Left renal pelvis (tissue), 4 donors: ENCODE results near the gene FUBP1. TPM values are rescaled to one million over a fixed set of nuclear protein-coding genes. Genes with fewer than 3 reads are reported as not detected.
A peak's percentile ranks its signal among the peaks of the same experiment; 100 is the strongest.
"Not testable (repeated sequence)": the region's sequence is repeated elsewhere in the genome, so short reads cannot be mapped to it uniquely, and the experiment has no call there.

Experiments used
- DNase-seq, 4 donors: peaks; one replicate each; pipeline ENCODE4 v3.0.0-alpha.2; 2013; ENCODE audit warnings: low read depth in 4 of 4, low spot score in 3 of 4
- polyA plus RNA-seq, 4 donors: library from polyadenylated mRNA; unstranded; fragments of 120-200 nt; gene quantifications; one replicate each; pipeline ENCODE4 v1.2.1, GENCODE V29; 2013; ENCODE audit not compliant: insufficient read length in 4 of 4

The FUBP1 gene
- polyA plus RNA-seq, 4 donors = 229 to 385 (median 343) TPM

DNA sequence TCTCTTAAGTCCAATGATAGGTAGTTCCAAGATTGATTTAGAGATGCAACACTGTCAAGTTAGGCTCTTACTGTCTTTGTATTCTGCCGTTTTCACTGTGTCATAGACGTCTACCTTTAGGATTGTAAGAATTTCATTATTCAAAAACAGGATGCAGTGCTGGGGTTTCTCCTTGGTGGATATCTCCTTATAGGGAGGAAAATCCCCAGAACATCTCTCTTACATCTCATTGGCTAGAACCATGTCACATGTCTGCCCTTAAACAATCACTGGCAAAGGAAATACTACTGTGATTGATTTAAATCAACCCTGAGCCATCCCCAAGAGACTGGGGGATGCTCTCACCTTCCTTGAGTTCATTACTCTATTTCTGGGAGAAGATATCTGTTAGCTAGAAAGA is 10.9 kb upstream of the FUBP1 start:
- no peak for DNase-seq

DNA sequence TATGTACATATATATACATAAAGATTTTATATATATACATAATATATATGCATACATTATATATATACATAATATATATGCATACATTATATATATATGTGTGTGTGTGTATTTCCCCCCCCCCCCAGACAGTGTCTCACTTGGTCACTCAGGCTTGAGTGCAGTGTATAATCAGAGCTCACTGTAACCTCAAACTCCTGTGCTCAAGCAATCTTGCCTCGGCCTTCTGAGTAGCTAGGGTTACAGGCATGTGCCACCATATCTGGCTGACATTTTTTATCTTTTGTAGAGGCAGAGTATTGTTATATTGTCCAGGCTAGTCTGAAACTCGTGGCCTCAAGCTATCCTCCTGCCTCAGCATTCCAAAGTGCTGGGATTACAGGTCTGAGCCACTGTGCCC is 9.0 kb upstream of the FUBP1 start:
- no peak for DNase-seq

- DNase-seq = no peak
These were observed 7.9 kb upstream of the FUBP1 start for GRCh38 chr1:77986810-77987209.

DNA sequence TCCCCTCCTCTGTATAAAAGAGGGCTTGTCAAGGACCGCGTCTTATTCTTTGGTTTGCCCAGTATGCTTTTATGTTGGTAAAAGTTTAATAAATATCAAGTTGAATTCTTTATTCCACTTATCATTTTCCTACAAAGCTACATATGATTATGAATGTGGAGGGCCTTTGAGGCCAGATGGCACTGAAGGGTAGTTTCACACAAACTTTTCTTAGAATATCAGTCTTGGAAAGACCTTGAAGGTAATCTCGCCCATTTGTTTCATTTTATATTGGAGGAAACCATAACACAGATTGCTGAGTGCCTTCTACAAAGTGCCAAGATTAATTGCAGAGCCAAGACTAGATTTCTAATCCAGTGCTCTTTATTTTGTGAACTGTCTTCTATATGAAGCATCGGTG is 5.8 kb upstream of the FUBP1 start:
- no peak for DNase-seq

DNA sequence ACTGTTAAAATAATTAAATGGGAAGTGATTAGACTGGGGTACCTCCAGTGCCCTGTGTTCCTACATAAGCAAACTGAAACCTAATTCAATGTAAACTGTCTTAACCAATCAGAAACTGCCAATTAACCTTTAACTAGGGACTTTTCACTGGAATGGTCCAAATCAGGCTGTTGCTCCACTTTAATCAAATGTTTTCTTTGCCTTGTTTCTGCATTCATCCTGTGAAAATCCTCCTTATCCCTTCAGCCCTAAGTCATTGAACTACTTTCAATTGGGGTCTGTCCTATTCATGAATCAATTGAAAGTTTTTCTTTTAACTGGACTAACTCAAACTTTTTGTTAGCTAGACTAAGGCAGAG is 5.1 kb upstream of the FUBP1 start:
- DNase-seq = no peak

DNA sequence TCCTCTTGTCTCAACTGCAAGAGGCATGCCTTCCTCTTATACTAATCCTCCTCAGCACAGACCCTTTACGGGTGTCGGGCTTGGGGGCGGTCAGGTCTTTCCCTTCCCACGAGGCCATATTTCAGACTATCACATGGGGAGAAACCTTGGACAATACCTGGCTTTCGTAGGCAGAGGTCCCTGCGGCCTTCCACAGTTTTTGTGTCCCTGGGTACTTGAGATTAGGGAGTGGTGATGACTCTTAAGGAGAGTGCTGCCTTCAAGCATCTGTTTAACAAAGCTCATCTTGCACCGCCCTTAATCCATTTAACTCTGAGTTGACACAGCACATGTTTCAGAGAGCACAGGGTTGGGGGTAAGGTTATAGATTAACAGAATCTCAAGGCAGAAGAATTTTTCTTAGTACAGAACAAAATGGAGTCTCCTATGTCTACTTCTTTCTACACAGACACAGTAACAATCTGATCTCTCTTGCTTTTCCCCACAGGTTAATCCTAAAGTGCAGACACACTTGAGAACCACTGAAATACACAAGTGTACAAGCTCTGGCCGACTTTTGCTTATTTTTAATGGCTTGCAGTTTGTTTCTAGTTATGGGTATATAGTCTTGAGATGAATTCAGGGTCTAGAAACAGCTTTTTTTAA is 4.6 kb upstream of the FUBP1 start:
- DNase-seq = not testable (repeated sequence)

- DNase-seq = peak; percentile 75 to 84 (median 78)
These were observed 441 bp downstream of the FUBP1 start for GRCh38 chr1:77978293-77978968.

GRCh38 chr1:77977989-77978292 is 931 bp downstream of the FUBP1 start:
- no peak for DNase-seq

DNA sequence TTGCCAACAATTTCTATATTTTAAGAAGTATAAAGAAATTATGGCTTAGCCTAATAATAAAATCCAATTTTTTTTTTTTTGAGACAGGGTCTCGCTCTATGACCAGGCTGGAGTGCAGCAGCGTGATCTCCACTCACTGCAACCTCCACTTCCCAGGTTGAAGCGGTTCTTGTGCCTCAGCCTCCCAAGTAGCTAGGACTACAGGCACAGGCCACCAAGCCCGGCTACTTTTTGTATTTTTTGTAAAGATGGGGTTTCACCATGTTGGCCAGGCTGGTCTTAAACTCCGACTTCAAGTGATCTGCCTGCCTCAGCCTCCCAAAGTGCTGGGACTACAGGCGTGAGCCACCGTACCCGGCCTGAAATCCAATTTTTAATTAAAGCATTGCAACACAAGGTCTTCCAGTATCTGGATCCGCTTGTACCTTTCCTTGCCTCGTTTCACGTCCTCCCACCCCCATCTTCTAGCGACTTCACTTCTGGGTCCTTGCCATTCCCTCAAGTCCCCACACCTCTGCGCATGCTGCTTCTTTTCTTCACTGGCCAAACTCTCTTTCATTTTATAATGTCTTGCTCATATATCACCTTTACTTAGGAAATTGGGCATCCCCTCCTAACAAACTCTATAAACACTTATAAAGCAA is 2.3 kb downstream of the FUBP1 start:
- DNase-seq = no peak

- DNase-seq = no peak
These were observed 3.0 kb downstream of the FUBP1 start for GRCh38 chr1:77975907-77976306.

DNA sequence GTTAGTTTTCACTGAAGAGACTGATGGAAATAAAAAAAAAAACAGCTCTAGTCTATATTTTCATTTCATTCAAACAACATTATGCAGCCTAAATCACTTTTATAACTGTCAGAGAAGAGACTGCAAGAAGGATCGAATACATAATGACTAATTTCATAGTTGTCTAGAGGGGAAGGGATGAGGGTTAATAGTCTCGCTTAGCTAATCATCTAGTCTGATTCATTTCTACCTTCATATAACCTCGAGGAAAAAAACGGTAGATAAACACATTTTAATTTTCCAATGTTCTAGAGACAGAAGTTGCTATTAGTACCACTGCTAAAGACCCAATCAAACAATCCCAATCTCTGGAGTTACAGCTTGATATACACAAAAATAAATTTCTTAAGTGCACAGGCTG is 3.5 kb downstream of the FUBP1 start:
- no peak for DNase-seq

DNA sequence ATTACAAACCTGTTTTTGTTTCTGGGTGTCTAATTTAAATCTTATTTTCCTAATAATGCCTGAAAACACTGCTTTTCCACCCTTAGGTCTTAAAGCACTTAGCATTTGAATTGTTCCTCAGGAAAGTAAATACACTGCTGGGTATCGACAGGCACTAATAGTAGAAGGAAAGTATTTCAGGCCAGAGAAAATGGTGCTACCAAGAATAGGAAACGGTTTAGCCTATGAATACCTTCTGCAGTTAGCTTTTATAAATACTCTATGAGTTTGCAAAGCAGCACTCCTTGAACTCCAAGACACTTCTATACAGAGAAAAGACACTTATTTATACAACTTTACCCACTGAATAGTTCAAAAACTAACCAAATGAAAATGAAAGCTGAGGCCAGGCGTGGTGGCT is 6.8 kb downstream of the FUBP1 start:
- DNase-seq = no peak

- no peak for DNase-seq
These were observed 8.7 kb downstream of the FUBP1 start for GRCh38 chr1:77970192-77970591.

GRCh38 chr1:77966291-77966690 is 12.6 kb downstream of the FUBP1 start:
- DNase-seq = no peak

DNA sequence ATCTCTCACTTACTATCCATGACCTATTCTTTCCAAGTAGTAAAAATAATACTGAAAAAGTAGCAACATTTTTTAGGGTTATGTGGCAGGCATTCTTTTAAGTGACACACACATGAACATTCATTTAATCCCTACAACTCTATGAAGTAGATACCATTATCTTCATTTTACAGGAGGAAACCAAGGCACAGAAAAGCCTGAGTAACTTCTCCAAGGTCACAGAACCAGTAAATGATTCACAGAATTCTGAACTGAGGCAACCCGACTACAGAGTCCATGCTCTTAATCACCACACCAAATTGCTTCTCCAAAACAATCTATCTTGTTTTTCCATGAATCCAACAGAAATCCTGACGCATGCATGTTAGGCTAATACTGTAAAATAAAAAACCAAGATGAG is 17.5 kb downstream of the FUBP1 start:
- no peak for DNase-seq

DNA sequence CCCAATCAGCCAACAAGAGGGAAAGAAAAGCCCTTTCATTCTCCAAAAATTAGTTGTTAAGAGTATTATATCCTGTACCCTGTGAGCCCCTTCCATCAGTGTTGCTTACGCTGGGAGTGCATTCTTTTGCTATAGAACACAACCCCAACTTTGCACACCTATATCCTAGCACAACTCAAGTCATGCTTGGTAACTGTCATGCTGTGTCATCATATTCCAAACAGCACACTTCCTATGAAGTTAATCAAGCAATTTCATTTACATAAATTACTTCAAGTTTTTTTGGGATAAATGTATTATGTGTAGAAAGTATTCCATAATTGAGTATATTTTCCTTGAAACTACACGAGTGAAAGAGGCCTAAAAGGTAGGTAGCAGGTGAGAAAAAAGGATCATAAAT is 20.0 kb downstream of the FUBP1 start:
- DNase-seq = no peak

GRCh38 chr1:77958391-77958790 is 20.5 kb downstream of the FUBP1 start:
- no peak for DNase-seq

GRCh38 chr1:77956464-77956863 is 22.4 kb downstream of the FUBP1 start:
- DNase-seq = no peak

DNA sequence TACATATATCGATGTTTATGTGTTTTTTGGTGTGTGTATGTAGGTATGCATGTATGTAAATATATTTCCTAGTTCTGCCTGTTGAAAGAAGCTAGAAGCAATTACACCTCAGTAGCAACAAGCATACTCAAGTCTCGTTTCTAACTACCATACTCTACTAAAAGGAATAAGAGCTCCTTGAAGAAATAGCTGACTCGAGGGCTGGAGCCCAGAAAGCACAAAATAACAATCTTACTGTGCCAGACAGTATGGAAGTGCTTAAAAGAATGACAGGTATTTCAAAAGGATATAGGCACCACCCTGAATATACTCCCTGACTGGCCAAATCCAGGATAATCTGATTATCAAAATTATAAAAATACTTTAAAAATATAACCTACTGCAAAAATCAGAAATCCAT is 23.2 kb downstream of the FUBP1 start:
- no peak for DNase-seq

- DNase-seq = no peak
These were observed 24.4 kb downstream of the FUBP1 start for GRCh38 chr1:77954521-77954920.

- no peak for DNase-seq
These were observed 25.0 kb downstream of the FUBP1 start for GRCh38 chr1:77953907-77954306.

- no peak for DNase-seq
These were observed 27.5 kb downstream of the FUBP1 start for GRCh38 chr1:77951328-77951727.
